Fibroblast of the conjunctiva (primary cell): ENCODE measurements around the gene CADM2.
"Not testable (repeated sequence)": the region's sequence is repeated elsewhere in the genome, so short reads cannot be mapped to it uniquely, and the experiment has no call there.

ENCODE experiments used
- DNase-seq: peaks from one replicate; pipeline ENCODE4 v3.0.0-alpha.2; 2010; ENCODE audit warnings: low read depth

Gene CADM2

GRCh38 chr3:85077018-85077417 lies 118.2 kb downstream of the CADM2 start:
- DNase-seq, result no peak

- DNase-seq, result peak; percentile 13
Observed at GRCh38 chr3:85081191-85081906, 122.6 kb downstream of the CADM2 start.

GRCh38 chr3:85090495-85090894 lies 131.7 kb downstream of the CADM2 start:
- no peak for DNase-seq

- no peak for DNase-seq
Observed at GRCh38 chr3:85100316-85100715, 141.5 kb downstream of the CADM2 start.

- no peak for DNase-seq
Observed at GRCh38 chr3:85102781-85103180, 144.0 kb downstream of the CADM2 start.

GRCh38 chr3:85110393-85110792 lies 151.6 kb downstream of the CADM2 start:
- DNase-seq, result no peak

GRCh38 chr3:85120879-85121278 lies 162.1 kb downstream of the CADM2 start:
- no peak for DNase-seq

- not testable (repeated sequence) for DNase-seq
Observed at GRCh38 chr3:85132864-85133263, 174.1 kb downstream of the CADM2 start.

- not testable (repeated sequence) for DNase-seq
Observed at GRCh38 chr3:85133691-85134420, 175.1 kb downstream of the CADM2 start.

GRCh38 chr3:85142626-85143025 lies 183.8 kb downstream of the CADM2 start:
- no peak for DNase-seq

GRCh38 chr3:85148036-85148435 lies 189.2 kb downstream of the CADM2 start:
- DNase-seq, result no peak

- DNase-seq, result no peak
Observed at GRCh38 chr3:85151555-85151954, 192.8 kb downstream of the CADM2 start.

GRCh38 chr3:85153279-85153678 lies 194.5 kb downstream of the CADM2 start:
- DNase-seq, result not testable (repeated sequence)

- DNase-seq, result no peak
Observed at GRCh38 chr3:85159376-85159775, 200.6 kb downstream of the CADM2 start.

- no peak for DNase-seq
Observed at GRCh38 chr3:85161544-85161943, 202.8 kb downstream of the CADM2 start.

GRCh38 chr3:85162905-85163304 lies 204.1 kb downstream of the CADM2 start:
- no peak for DNase-seq

- DNase-seq, result no peak
Observed at GRCh38 chr3:85164436-85164835, 205.6 kb downstream of the CADM2 start.

- no peak for DNase-seq
Observed at GRCh38 chr3:85167576-85167975, 208.8 kb downstream of the CADM2 start.

- no peak for DNase-seq
Observed at GRCh38 chr3:85170646-85171045, 211.9 kb downstream of the CADM2 start.

GRCh38 chr3:85171976-85172375 lies 213.2 kb downstream of the CADM2 start:
- DNase-seq, result no peak

- no peak for DNase-seq
Observed at GRCh38 chr3:85176799-85177198, 218.0 kb downstream of the CADM2 start.

- DNase-seq, result no peak
Observed at GRCh38 chr3:85182975-85183752, 224.4 kb downstream of the CADM2 start.

GRCh38 chr3:85185495-85185894 lies 226.7 kb downstream of the CADM2 start:
- DNase-seq, result no peak
